GM12878 (cell line): ENCODE data around the gene DAAM2.

Experiments used
- CEBPB ChIP-seq, 2 experiments: fragments of 150-350 bp in 1 of 2; IDR thresholded peaks; 2 replicates each; pipeline ENCODE4 v1.6.1; 2012 to 2014; ENCODE audit warnings: low read depth in 2 of 2, low read length in 2 of 2, borderline replicate concordance in 1 of 2, inconsistent platforms in 1 of 2
- CTCF ChIP-seq, 3 experiments: IDR thresholded peaks in 2 of 3; conservative IDR thresholded peaks in 1 of 3; 2 replicates each; pipeline ENCODE4 v1.5.1; 2011; ENCODE audit warnings: low read depth in 3 of 3, low read length in 3 of 3, mild to moderate bottlenecking in 3 of 3, control low read depth in 2 of 3, moderate library complexity in 2 of 3, inconsistent platforms in 1 of 3, mixed read lengths in 1 of 3; ENCODE audit not compliant: control insufficient read depth in 2 of 3, insufficient read depth in 1 of 3; ENCODE audit errors: extremely low read depth in 1 of 3
- ESRRA ChIP-seq: IDR thresholded peaks from 2 replicates; pipeline ENCODE4 v1.6.1; 2012; ENCODE audit warnings: mild to moderate bottlenecking, low read length, improper control_type of control experiment
- EZH2 ChIP-seq: IDR thresholded peaks from 2 replicates; pipeline ENCODE4 v1.6.1; 2012; ENCODE audit warnings: low read depth, mild to moderate bottlenecking, control low read depth, inconsistent platforms, low read length, borderline replicate concordance; ENCODE audit not compliant: control insufficient read depth
- GABPA ChIP-seq: IDR thresholded peaks from 2 replicates; pipeline ENCODE4 v1.6.1; 2014; ENCODE audit warnings: antibody characterized with exemption, low read depth, mild to moderate bottlenecking, inconsistent platforms
- MXI1 ChIP-seq: fragments of 150-350 bp; IDR thresholded peaks from 2 replicates; pipeline ENCODE4 v1.6.1; 2011; ENCODE audit warnings: low read depth, mild to moderate bottlenecking, inconsistent platforms, low read length, improper control_type of control experiment
- NFIC ChIP-seq: IDR thresholded peaks from 2 replicates; pipeline ENCODE4 v1.6.1; 2012; ENCODE audit warnings: low read depth, mild to moderate bottlenecking, inconsistent platforms, low read length, moderate library complexity
- POLR2A ChIP-seq: IDR thresholded peaks from 2 replicates; pipeline ENCODE4 v1.6.1; 2011; ENCODE audit warnings: low read depth, mild to moderate bottlenecking, low read length
- POLR2AphosphoS5 ChIP-seq: IDR thresholded peaks from 2 replicates; pipeline ENCODE4 v1.6.1; 2011; ENCODE audit warnings: mild to moderate bottlenecking, low read length, inconsistent platforms
- RCOR1 ChIP-seq: conservative IDR thresholded peaks from 2 replicates; pipeline ENCODE4 v1.6.1; 2012; ENCODE audit warnings: low read depth, low read length, improper control_type of control experiment
- TAF1 ChIP-seq: IDR thresholded peaks from 2 replicates; pipeline ENCODE4 v1.6.1; 2011; ENCODE audit warnings: mild to moderate bottlenecking, low read depth, low read length, borderline replicate concordance
- USF2 ChIP-seq: IDR thresholded peaks from 2 replicates; pipeline ENCODE4 v1.6.1; 2011; ENCODE audit warnings: low read depth, low read length, improper control_type of control experiment, borderline replicate concordance
- TF ChIP-seq, protein P1 (sequence below): IDR thresholded peaks from 2 replicates; pipeline ENCODE4 v1.6.1; 2012; ENCODE audit warnings: low read depth, low read length, improper control_type of control experiment

- TF ChIP-seq TAF1 (no peak), USF2 (no peak), NFIC (no peak), CEBPB (IDR thresholded peaks at IDR 0.05; ENCODE audit: borderline replicate concordance in 1 of 2, low read depth in 2 of 2, low read length in 2 of 2) (no peak), CTCF (IDR thresholded peaks at IDR 0.05 in 2 of 3, conservative IDR thresholded peaks at IDR 0.05 in 1 of 3; ENCODE audit: control insufficient read depth in 2 of 3, extremely low read depth in 1 of 3, insufficient read depth in 1 of 3, low read depth in 3 of 3, low read length in 3 of 3) (no peak), GABPA (no peak), RCOR1 (no peak), POLR2AphosphoS5 (no peak), POLR2A (no peak), MXI1 (no peak), ESRRA (no peak), EZH2 (no peak)
- TF ChIP-seq, protein P1, sequence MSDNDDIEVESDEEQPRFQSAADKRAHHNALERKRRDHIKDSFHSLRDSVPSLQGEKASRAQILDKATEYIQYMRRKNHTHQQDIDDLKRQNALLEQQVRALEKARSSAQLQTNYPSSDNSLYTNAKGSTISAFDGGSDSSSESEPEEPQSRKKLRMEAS = no peak
These were observed 4.9 kb upstream of the DAAM2 start for GRCh38 chr6:39787322-39787721.
